Activated CD4-positive, alpha-beta T cell treated with anti-CD3 and anti-CD28 coated beads, Interleukin-2, amount 10 ng/mL, durations not matched to agents 24 days and 14 days (primary cell): Measurements from ENCODE around the gene MED13L. TPM values are rescaled to one million over a fixed set of nuclear protein-coding genes. Genes with fewer than 3 reads are reported as not detected.

Experiments used
- DNase-seq: peaks from one replicate; pipeline ENCODE4 v3.0.0; 2022
- H3K27ac Mint-ChIP-seq: one replicate; pipeline ENCODE4 v1.8.0; 2022; ENCODE audit warnings: mild to moderate bottlenecking, mixed read lengths
- H3K27me3 Mint-ChIP-seq: one replicate; pipeline ENCODE4 v1.8.0; 2022; ENCODE audit warnings: mixed read lengths
- H3K36me3 Mint-ChIP-seq: one replicate; pipeline ENCODE4 v1.8.0; 2022; ENCODE audit warnings: low read depth, mild to moderate bottlenecking, mixed read lengths
- H3K4me1 Mint-ChIP-seq: one replicate; pipeline ENCODE4 v1.8.0; 2021; ENCODE audit warnings: mixed read lengths
- H3K4me3 Mint-ChIP-seq: one replicate; pipeline ENCODE4 v1.8.0; 2022; ENCODE audit warnings: mild to moderate bottlenecking, moderate library complexity, mixed read lengths
- H3K9me3 Mint-ChIP-seq: one replicate; pipeline ENCODE4 v1.8.0; 2021; ENCODE audit warnings: mixed read lengths
- intact Hi-C: fragments of 100-400 bp; cut with micrococcal nuclease; formaldehyde crosslinking; loops from one replicate; pipeline ENCODE4 v1.15.1; 2023
- total RNA-seq: library from RNA; stranded (reverse); gene quantifications from 2 replicates; pipeline ENCODE4 v1.2.3, GENCODE V29; 2022

The MED13L gene
- total RNA-seq, 1 donor from 2014 or later: 62.9 TPM

GRCh38 chr12:116077431-116077830 lies 200.1 kb downstream of the MED13L start:
- DNase-seq: no peak
- H3K27ac Mint-ChIP-seq: no peak overlapping the region
- intact Hi-C loops: no loop called here
- H3K27me3 Mint-ChIP-seq: no peaks in the 10 kb centered on the region
- no peaks in the 10 kb centered on the region for H3K9me3 Mint-ChIP-seq
- no peak overlapping the region for H3K4me3 Mint-ChIP-seq
- H3K36me3 Mint-ChIP-seq: peaks cover 6% of the 10 kb centered on the region
- peaks cover 9% of the 10 kb centered on the region for H3K4me1 Mint-ChIP-seq

- peaks cover 9% of the 10 kb centered on the region for H3K4me1 Mint-ChIP-seq
- H3K4me3 Mint-ChIP-seq: no peak overlapping the region
- peaks cover 3% of the 10 kb centered on the region for H3K36me3 Mint-ChIP-seq
- H3K9me3 Mint-ChIP-seq: no peaks in the 10 kb centered on the region
- no peak overlapping the region for H3K27ac Mint-ChIP-seq
- H3K27me3 Mint-ChIP-seq: no peaks in the 10 kb centered on the region
- intact Hi-C loops: no loop called here
- no peak for DNase-seq
Measured at GRCh38 chr12:116076399-116076798, 201.1 kb downstream of the MED13L start.

DNA sequence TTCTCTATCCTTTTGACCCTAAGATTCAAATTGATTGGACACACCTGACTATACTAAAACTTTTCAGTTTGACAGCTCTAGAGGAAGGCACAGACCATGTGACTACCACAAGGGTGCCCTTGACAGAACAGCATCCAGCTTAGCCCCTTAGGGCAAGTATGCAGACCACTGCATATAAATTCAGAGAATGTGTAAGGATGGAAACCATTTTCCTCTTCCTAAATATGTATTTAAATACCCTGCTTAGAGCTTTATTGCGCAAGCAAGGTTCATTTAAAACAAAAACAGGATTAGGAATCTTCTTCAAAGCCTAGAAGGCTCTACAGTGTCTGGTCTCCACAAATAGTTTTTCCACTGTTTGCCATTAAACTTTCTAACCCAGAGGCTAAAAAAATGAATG lies 202.8 kb downstream of the MED13L start:
- Mint-ChIP-seq H3K9me3 (no peaks in the 10 kb centered on the region), H3K27ac (no peak overlapping the region), H3K36me3 (peaks cover 3% of the 10 kb centered on the region), H3K4me3 (no peak overlapping the region), H3K27me3 (no peaks in the 10 kb centered on the region), H3K4me1 (peaks cover 6% of the 10 kb centered on the region)
- intact Hi-C loops: no loop called here
- no peak for DNase-seq

DNA sequence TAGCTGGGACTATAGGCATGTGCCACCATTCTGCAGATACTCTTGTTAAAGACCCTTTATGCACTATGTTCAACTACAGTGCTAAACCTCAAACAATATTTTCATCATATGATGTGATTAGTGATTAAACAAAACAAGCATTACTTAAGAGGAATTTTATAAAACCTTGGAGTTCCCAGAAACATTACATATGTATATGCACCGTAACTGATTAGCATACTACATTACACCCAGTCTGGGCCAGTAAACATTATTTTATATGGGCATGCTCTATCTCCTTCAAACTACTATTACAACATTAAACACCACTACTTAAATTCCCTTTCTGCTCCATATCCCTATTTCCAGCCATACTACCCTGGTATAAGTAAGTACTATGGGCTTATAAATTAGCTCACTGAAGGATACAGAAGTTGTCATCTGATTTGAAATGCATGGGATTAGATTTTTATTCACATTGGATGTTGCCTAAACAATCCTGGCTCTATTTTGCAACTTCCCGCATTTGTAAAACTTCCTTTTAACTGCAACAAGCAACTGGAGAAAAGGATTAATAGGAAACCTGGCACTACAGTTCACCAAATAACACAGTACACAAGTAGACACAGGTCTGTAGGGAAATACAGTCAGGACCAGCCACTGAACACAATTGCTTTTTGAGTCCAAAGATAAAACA lies 205.8 kb downstream of the MED13L start:
- H3K4me1 Mint-ChIP-seq: peaks cover 8% of the 10 kb centered on the region
- intact Hi-C loops: no loop called here
- no peaks in the 10 kb centered on the region for H3K27me3 Mint-ChIP-seq
- H3K9me3 Mint-ChIP-seq: no peaks in the 10 kb centered on the region
- no peak for DNase-seq
- peak overlapping the region; percentile 17 for H3K27ac Mint-ChIP-seq
- H3K4me3 Mint-ChIP-seq: no peak overlapping the region
- H3K36me3 Mint-ChIP-seq: no peaks in the 10 kb centered on the region

- H3K27me3 Mint-ChIP-seq: no peaks in the 10 kb centered on the region
- H3K9me3 Mint-ChIP-seq: no peaks in the 10 kb centered on the region
- no peak overlapping the region for H3K4me3 Mint-ChIP-seq
- intact Hi-C loops: no loop called here
- H3K4me1 Mint-ChIP-seq: peaks cover 9% of the 10 kb centered on the region
- H3K27ac Mint-ChIP-seq: no peak overlapping the region
- DNase-seq: no peak
- H3K36me3 Mint-ChIP-seq: no peaks in the 10 kb centered on the region
Measured at GRCh38 chr12:116070444-116070843, 207.0 kb downstream of the MED13L start.

DNA sequence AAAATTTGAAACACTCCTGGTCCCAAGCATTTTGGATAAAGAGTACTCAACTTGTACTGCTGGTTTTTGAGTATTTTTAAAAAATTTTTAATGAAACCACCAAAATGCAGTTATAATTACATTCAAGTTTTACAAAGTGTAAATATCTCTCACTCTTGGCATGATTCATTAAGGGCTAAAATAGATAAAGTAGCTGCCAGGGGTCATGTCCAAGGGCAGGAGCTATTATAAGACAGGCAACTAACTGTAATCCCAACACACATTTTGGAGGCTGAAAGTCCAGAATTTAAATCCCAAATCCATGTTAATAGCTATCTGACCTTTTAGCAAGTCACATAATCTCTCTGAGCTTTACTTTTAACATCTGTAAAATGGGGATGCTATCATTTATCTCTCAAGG lies 207.6 kb downstream of the MED13L start:
- Mint-ChIP-seq H3K4me3 (no peak overlapping the region), H3K4me1 (peaks cover 9% of the 10 kb centered on the region), H3K27ac (no peak overlapping the region), H3K36me3 (no peaks in the 10 kb centered on the region), H3K27me3 (no peaks in the 10 kb centered on the region), H3K9me3 (no peaks in the 10 kb centered on the region)
- no peak for DNase-seq
- intact Hi-C loops: no loop called here

GRCh38 chr12:116068853-116069252 lies 208.6 kb downstream of the MED13L start:
- H3K27ac Mint-ChIP-seq: no peak overlapping the region
- no peaks in the 10 kb centered on the region for H3K27me3 Mint-ChIP-seq

GRCh38 chr12:116068371-116068770 lies 209.1 kb downstream of the MED13L start:
- peaks cover 5% of the 10 kb centered on the region for H3K4me1 Mint-ChIP-seq
- H3K4me3 Mint-ChIP-seq: no peak overlapping the region
- intact Hi-C loops: no loop called here
- H3K27ac Mint-ChIP-seq: no peak overlapping the region
- H3K9me3 Mint-ChIP-seq: no peaks in the 10 kb centered on the region
- DNase-seq: no peak
- H3K36me3 Mint-ChIP-seq: no peaks in the 10 kb centered on the region
- H3K27me3 Mint-ChIP-seq: no peaks in the 10 kb centered on the region

More at GRCh38 chr12:116068853-116069252, 208.6 kb downstream of the MED13L start:
- Mint-ChIP-seq H3K4me3 (no peak overlapping the region), H3K9me3 (no peaks in the 10 kb centered on the region), H3K4me1 (peaks cover 5% of the 10 kb centered on the region), H3K36me3 (no peaks in the 10 kb centered on the region)
- intact Hi-C loops: no loop called here
- DNase-seq: no peak

DNA sequence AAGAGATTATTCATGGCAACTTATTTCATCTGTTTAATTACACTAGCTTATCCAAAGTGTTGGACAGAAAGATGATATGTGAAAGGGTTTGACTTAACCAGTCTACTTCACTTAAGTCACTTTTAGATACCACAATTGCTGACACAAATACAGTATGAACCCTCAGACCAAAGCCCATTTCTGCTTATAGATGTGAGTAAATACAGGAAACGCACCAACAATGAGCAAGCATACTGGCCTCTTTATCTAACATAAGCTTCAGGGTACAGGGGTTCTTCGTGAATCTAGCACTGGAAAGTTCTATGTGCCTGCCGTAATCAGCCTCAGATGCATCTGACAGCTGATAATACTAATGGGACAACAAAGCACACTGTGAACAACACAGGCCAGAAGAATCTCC lies 209.6 kb downstream of the MED13L start:
- intact Hi-C loops: loop anchor here (2.0 kb wide), 1 partner anchor 65 kb away; no protein-coding TSS in a partner anchor
- Mint-ChIP-seq H3K4me3 (no peak overlapping the region), H3K27ac (no peak overlapping the region), H3K9me3 (no peaks in the 10 kb centered on the region), H3K27me3 (no peaks in the 10 kb centered on the region), H3K36me3 (no peaks in the 10 kb centered on the region), H3K4me1 (peaks cover 5% of the 10 kb centered on the region)
- DNase-seq: no peak

DNA sequence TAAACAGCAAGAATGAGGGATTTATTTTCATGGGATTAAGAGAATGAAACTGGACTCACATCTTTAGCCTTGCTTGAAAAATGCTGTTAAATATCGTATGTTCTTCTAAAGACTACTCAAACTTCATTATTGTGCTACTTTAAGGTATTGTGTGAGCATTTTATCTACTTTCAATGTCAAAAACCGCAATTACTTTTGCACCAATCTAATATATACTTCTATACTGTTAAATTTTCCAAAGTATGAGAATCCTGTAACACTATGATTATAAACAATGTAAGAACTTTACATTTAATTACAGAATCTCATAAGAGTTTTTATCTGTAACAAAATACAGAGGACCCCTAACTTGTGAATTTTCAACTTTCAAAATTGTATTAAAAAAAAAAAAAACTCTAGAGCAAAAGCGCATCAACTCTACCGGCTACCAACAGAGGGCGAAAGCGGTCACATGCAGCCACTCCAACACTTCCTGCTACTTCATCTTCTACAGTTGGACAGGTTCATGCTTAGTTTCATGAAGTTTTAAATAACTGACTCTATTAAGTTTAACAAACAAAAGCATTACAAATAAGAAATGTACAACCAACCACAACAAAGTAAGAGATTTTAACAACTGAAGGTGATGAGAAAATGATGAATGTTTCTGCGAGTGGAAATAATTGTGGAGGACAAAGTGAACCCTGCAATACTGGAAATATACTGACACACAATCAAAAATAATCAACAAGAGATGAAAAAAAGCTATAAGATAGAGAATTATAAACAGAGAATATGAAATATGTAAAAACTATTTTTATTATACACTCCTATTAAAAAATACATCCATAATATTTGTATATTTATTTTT lies 210.9 kb downstream of the MED13L start:
- intact Hi-C loops: loop anchor here (1.0 to 2.0 kb wide), 2 partner anchors 66 to 170 kb away; no protein-coding TSS in a partner anchor
- Mint-ChIP-seq H3K4me3 (no peak overlapping the region), H3K4me1 (peaks cover 6% of the 10 kb centered on the region), H3K27me3 (no peaks in the 10 kb centered on the region), H3K27ac (no peak overlapping the region), H3K36me3 (no peaks in the 10 kb centered on the region), H3K9me3 (no peaks in the 10 kb centered on the region)
- peak; percentile 85 for DNase-seq

- H3K9me3 Mint-ChIP-seq: no peaks in the 10 kb centered on the region
- no peak overlapping the region for H3K27ac Mint-ChIP-seq
- intact Hi-C loops: loop anchor here (1.0 to 2.0 kb wide), 2 partner anchors 67 to 171 kb away; no protein-coding TSS in a partner anchor
Measured at GRCh38 chr12:116065606-116066005, 211.9 kb downstream of the MED13L start.

DNA sequence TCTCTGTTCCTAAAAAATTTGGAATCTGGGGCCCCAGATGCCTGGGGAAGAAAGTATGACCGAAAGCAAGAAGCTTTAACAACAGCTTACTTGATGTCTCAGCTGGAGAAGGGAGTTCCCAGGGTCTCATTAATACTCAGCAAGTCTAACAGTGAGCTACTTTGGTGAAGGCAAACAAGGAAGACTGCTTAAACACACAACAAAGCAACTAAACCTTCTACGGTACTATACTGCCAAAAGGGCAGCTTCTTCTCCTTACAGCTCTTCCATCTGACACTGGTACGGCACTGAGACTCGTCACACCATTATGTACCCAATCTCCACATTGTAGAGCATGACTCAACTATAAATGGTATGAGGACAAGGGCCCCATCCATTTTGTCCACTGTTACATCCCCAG lies 213.0 kb downstream of the MED13L start:
- intact Hi-C loops: loop anchor here (5.0 kb wide), 1 partner anchor 33 kb away; no protein-coding TSS in a partner anchor
- Mint-ChIP-seq H3K27me3 (no peaks in the 10 kb centered on the region), H3K4me1 (peaks cover 13% of the 10 kb centered on the region), H3K27ac (no peak overlapping the region), H3K36me3 (no peaks in the 10 kb centered on the region), H3K4me3 (no peak overlapping the region), H3K9me3 (no peaks in the 10 kb centered on the region)
- no peak for DNase-seq

More at GRCh38 chr12:116065606-116066005, 211.9 kb downstream of the MED13L start:
- no peak for DNase-seq
- Mint-ChIP-seq H3K4me1 (peaks cover 11% of the 10 kb centered on the region), H3K36me3 (no peaks in the 10 kb centered on the region), H3K27me3 (no peaks in the 10 kb centered on the region), H3K4me3 (no peak overlapping the region)

DNA sequence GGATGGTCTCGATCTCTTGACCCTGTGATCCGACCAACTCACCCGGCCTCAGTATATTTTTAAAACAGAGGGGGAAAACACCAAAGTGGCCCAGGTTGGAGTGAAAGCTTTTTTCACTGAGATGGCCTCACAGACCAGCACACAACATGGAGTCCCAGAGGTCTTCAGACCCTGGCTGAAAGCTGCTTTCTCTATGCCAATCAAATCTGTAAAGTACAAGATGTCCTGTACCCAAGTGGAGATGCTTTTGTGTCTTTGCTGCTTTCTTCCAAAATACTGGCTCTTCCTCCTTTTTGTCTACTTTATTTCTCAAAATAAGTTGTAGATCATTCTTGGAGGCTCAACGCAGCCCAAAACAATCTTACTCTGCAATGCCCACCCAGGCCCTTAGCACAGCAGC lies 214.8 kb downstream of the MED13L start:
- intact Hi-C loops: loop anchor here (5.0 kb wide), 1 partner anchor 35 kb away; no protein-coding TSS in a partner anchor
- peaks cover 16% of the 10 kb centered on the region for H3K4me1 Mint-ChIP-seq
- no peaks in the 10 kb centered on the region for H3K9me3 Mint-ChIP-seq
- no peak overlapping the region for H3K27ac Mint-ChIP-seq
- no peak for DNase-seq
- no peaks in the 10 kb centered on the region for H3K36me3 Mint-ChIP-seq
- no peaks in the 10 kb centered on the region for H3K27me3 Mint-ChIP-seq
- no peak overlapping the region for H3K4me3 Mint-ChIP-seq

- Mint-ChIP-seq H3K9me3 (no peaks in the 10 kb centered on the region), H3K4me1 (peaks cover 22% of the 10 kb centered on the region)
Measured at GRCh38 chr12:116060764-116061163, 216.7 kb downstream of the MED13L start.

More at GRCh38 chr12:116060764-116061163, 216.7 kb downstream of the MED13L start:
- peak; percentile 69 for DNase-seq
- intact Hi-C loops: loop anchor here (1.0 to 5.0 kb wide), 5 partner anchors 37 to 499 kb away; partner anchors contain the start of genes MAP1LC3B2 and MED13L
- no peaks in the 10 kb centered on the region for H3K27me3 Mint-ChIP-seq
- peak overlapping the region; percentile 81 for H3K4me3 Mint-ChIP-seq
- H3K27ac Mint-ChIP-seq: peak overlapping the region; percentile 91
- no peaks in the 10 kb centered on the region for H3K36me3 Mint-ChIP-seq
